NCI-H146 treated with DMSO at 0.1 percent for 48 hours (cell line): ENCODE data around the gene SSH2.
A peak's percentile ranks its signal among the peaks of the same experiment; 100 is the strongest.

Experiments used
- DNase-seq: peaks from one replicate; lab custom pipeline; 2025; ENCODE audit not compliant: unreplicated experiment; lab: John Stamatoyannopoulos, UW

SSH2 gene

DNA sequence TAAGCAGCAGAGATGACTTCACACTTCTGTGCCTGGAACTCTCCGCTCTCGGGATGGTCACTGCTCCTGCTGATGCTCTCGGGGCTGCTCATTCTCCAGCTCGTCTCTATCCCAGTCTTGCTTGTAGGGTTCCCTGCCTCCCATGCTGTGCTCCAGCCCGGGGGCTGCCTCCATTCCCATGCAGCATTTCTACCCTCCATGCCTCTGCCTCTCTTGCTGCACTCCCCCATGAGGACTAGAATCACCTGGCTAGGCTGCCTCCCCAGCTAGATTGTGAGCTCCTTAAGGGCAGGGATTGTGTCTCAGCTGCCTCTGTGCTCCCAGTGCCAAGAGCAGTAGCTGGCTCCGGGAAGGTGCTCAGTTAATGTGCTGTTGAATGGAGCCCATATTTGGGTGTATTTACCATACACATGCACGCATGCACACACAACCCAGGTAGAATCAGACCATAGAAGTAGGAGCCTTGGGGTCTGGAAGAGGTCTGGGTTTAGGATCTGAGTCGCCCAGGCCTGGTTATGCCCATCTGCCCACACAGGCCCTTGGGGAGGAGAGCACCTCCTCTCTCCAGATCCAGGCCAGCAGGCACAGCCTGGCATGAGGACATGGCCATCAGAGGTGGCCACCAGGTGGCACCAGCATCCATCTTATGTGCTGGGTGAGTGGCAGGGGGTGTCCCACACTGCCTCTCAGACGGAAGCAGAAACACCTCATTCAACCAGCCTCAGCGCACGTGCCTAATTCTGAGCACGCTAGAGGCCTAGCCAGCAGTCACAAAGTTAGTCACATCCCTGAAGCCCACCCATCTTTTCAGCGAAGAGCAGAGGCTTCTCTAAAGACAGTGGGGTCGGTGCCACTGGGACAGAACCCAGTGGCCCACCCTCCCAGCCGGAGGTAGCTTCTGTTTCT, 349.9 kb downstream of the SSH2 start:
- peak; percentile 38 for DNase-seq

DNA sequence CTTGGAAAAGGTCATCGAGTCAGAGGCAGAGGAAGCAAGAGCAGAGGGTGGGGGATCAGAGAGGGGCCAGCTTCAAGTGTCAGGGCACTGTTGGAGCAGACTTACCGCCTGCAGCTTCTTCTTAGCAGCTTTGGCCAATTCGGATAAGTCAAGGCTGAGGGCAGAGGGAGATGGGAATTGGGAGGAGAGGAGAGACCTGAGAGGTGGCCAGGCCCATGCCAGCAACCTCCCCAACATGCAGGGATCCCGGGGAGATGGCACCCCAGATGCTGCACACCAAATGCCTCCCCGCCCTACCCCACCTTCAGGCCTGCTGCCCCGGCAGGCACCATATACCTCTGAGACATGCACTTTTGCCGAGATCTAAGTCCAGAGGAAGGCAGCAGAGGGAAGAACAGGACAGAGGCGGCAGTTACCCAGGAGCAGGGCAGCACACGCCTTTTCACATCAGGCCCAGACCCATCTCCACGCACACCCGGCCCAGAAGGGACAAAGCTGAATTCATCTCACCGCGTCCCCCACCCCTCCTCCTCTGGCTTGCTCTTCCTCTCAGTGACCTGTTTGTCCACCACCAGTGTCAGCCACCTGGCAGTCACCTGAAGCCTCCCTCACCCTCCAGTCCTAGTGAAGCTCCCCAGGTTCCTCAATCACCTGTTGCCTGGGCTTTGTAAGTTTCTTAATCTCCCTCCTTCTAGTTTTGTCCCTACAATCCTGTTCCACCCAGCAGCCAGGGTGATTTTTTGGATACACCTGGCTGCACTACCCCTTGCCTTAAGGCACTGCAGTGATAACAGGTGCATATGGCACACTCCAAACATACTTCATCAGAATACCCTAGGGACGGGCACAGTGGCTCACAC, 351.2 kb downstream of the SSH2 start:
- no peak for DNase-seq

DNA sequence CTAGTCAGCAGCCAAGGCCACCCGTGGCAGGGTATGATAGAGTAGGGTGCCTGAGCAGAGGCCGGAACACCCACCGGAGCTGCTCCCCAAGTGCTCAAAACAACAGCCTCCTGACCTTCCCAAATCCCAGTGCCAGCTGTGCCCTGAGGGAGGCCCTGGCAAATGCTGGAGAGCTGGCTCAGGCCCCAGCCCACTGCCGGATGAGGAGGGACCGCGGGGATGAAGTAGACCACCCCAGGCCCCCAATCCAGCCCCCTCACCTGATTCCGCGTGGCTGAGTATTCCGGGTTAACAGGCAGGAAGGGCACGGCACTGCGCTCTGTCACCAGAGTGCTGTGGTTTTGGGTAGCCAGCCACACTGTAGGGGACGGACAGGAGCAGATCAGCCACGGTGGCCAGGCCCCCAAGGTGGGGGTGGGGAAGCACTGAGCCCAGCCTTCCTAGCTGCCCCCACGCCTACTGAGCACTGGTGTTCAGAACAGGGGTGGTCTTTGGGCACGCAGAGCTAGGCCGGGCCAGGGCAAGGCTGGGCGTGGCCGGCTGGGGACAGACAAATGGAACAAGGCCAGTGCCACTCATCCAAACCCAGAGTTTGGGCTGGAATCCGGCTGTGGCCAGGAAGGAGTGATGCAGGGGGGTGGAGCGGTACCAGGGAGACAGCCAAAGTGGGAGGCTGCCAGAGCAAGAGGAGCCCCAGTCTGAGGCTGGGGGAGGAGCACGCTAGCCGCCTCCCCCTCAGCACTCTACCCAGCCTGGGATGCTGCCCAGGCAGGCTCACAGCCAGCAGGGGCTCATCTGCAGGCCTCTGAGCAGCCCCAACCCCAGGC, 352.4 kb downstream of the SSH2 start:
- DNase-seq = no peak

DNA sequence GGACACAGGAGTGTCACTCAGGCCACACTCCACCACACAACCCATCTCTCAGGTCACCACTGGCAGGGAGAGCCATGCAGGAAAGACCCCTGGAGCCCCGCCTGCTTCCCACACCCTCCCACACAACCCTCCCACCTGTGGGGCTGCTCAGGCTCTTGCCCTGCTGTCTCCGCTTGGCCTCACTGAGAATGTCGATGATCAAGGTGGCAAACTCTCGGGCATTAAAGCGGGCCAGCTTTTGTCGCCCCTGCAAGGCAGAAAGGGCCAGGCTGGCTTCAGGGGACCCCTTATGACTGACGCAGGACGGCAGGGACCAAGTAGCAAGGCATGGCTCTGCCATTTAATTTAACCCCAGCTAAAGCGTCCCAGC, 353.0 kb downstream of the SSH2 start:
- no peak for DNase-seq

DNA sequence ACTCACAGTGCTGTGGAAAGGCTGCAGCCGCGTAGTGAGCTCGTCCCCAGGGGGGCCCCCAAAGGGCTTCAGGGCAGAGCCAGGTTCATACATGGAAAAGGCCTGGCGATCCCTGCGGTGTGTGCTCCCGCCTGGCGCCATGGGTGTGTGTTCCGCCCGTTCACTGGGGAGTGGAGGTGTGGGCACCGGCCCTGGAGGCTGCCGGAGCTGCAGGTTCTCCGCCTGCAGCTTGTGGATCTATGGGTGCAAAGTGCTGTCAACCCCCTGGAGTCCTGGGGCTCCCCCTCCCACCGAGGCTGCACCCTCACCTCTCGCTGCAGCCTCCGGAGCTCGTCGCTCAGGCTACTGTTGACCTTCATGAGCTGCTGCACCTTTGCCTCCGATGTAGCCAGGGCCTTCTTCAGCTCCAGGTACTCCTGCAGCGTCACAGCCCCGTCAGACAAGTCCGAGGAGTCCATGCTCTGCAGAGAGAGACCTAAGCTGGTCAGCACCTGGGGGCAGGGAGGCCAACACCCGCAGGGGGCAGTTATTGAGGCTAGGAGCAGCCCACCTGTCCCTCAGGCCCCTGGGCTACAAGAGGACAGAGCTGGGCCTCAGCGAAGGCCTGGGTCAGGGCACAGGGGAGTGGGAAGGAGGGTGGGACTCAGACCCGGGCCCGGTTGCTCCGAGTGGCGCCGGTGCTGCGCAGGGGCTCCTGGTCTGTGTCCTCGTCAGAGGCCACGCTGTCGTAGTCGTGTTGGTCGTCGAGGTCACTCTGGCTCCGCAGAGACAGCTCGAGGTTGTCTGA, 353.6 kb downstream of the SSH2 start:
- no peak for DNase-seq
